ENCODE results near the gene MITD1. TPM values are rescaled to one million over a fixed set of nuclear protein-coding genes. Genes with fewer than 3 reads are reported as not detected.

MITD1 gene
- total RNA-seq, 2 donors from 2014 or later, result 4.9 to 15.8 TPM

DNA sequence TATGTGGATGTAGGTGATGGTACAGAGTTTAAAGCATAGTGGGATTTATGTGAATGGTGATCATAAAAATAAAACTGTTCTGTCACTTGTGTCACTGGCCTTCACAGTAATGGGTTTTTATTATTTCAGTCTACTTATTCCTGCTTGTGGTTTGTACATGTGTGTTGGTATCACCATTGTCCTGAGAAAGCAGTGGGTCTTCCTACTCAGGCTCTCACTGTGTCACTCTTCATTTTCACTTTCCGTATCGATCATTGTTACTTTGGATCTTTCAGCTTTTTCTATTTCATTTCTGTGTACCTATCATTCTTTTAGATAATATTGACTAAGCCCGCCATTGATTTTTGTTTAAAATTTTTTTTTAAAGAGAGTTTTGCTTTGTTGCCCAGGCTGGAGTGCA is 7.5 kb upstream of the MITD1 start:
- intact Hi-C loops (cut with DNase I), result no loop called here
- WGBS, 2 donors, result 89 to 100% methylated on average over 3 of the region's 3 CpGs

DNA sequence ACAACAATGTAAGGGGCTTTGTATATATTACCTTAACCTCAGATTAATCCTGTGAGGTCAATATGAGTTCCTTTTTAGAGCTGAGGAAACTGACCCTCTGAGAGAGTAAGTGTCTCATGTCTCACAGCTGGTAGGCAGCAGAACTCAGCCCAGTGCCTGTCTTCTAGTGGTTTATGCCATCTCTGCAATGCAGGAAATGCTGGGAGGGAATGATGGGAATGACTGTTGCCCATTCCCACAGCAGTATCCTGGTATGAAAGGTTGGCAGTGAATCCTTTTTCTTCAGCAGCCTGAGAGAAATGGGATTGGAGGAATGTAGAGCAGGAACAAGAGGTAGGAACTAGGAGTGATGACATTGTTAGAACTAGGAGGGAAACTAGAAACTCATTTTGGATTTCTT is 6.2 kb upstream of the MITD1 start:
- Histone ChIP-seq H3K9me3 (no peaks in the 10 kb centered on the region), H3K27ac (no peak overlapping the region), H3K4me3 (no peak overlapping the region), H3K36me3 (replicated peaks in 1 of 2; ENCODE audit: insufficient read depth in 1 of 2, low read depth in 2 of 2) (peaks cover 0 to 2% of the 10 kb centered on the region in 2 donors), H3K4me1 (peaks cover 16% of the 10 kb centered on the region), H3K27me3 (no peaks in the 10 kb centered on the region)
- no peak for TF ChIP-seq POLR2A (IDR thresholded peaks at IDR 0.05)
- TF ChIP-seq, protein P1, sequence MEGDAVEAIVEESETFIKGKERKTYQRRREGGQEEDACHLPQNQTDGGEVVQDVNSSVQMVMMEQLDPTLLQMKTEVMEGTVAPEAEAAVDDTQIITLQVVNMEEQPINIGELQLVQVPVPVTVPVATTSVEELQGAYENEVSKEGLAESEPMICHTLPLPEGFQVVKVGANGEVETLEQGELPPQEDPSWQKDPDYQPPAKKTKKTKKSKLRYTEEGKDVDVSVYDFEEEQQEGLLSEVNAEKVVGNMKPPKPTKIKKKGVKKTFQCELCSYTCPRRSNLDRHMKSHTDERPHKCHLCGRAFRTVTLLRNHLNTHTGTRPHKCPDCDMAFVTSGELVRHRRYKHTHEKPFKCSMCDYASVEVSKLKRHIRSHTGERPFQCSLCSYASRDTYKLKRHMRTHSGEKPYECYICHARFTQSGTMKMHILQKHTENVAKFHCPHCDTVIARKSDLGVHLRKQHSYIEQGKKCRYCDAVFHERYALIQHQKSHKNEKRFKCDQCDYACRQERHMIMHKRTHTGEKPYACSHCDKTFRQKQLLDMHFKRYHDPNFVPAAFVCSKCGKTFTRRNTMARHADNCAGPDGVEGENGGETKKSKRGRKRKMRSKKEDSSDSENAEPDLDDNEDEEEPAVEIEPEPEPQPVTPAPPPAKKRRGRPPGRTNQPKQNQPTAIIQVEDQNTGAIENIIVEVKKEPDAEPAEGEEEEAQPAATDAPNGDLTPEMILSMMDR (IDR thresholded peaks at IDR 0.05), result no peak
- DNase-seq, result no peak
- intact Hi-C loops (cut with DNase I), result no loop called here
- ATAC-seq, result no peak

More for the DNA sequence above, 7.5 kb upstream of the MITD1 start:
- Histone ChIP-seq H3K9me3 (no peaks in the 10 kb centered on the region), H3K4me1 (peaks cover 4% of the 10 kb centered on the region), H3K27ac (no peak overlapping the region), H3K4me3 (no peak overlapping the region), H3K36me3 (replicated peaks in 1 of 2; ENCODE audit: insufficient read depth in 1 of 2, low read depth in 2 of 2) (peaks cover 0 to 2% of the 10 kb centered on the region in 2 donors), H3K27me3 (no peaks in the 10 kb centered on the region)
- DNase-seq (no peak), ATAC-seq (no peak)
- TF ChIP-seq, protein P1 (IDR thresholded peaks at IDR 0.05), result no peak
- TF ChIP-seq POLR2A (IDR thresholded peaks at IDR 0.05), result no peak

DNA sequence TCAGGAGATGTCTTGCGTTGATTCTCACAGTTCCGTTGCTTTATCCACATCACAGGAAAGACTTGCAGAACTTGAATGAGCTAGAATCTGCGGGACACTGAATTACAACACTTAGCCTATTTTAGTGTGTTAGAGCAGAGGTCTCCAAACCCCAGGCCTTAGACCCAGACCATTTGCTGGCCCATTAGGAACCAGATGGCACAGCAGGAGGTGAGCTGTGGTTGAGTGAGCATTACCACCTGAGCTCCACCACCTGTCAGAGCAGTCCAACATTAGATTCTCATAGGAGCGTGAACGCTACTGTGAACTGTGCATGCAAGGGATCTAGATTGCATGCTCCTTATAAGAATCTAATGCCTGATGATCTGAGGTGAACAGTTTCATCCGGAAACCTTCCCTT is 4.0 kb upstream of the MITD1 start:
- ATAC-seq, result no peak
- Histone ChIP-seq H3K4me3 (no peak overlapping the region), H3K4me1 (peaks cover 27% of the 10 kb centered on the region), H3K9me3 (no peaks in the 10 kb centered on the region), H3K27ac (no peak overlapping the region), H3K36me3 (replicated peaks in 1 of 2; ENCODE audit: insufficient read depth in 1 of 2, low read depth in 2 of 2) (peaks cover 0 to 2% of the 10 kb centered on the region in 2 donors), H3K27me3 (no peaks in the 10 kb centered on the region)
- DNase-seq, result no peak
- WGBS, 2 donors, result 92 to 93% methylated on average over 6 of the region's 6 CpGs
- TF ChIP-seq, protein P1 (IDR thresholded peaks at IDR 0.05), result no peak
- no peak for TF ChIP-seq POLR2A (IDR thresholded peaks at IDR 0.05)
- intact Hi-C loops (cut with DNase I), result no loop called here

DNA sequence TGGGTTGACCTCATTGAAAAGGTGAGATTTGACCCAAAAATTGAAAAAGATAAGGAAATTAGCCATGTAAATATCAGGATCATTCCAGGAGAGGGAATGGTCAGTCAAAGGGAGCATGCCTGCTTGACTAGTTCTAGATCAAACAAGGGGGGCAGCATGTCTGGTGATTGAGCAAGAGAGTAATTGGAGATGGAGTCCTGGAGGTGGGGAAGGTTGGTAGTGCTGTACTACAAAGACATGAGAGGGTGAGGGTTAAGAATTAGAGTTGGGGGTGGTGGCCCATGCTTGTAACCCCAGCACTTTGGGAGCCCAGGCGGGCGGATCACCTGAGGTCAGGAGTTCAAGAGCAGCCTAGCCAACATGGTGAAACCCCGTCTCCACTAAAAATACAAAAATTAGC is 2.2 kb upstream of the MITD1 start:
- Histone ChIP-seq H3K27me3 (no peaks in the 10 kb centered on the region), H3K36me3 (replicated peaks in 1 of 2; ENCODE audit: insufficient read depth in 1 of 2, low read depth in 2 of 2) (no peaks in the 10 kb centered on the region), H3K9me3 (no peaks in the 10 kb centered on the region), H3K4me1 (peaks cover 41% of the 10 kb centered on the region), H3K4me3 (no peak overlapping the region), H3K27ac (no peak overlapping the region)
- ATAC-seq, result no peak
- 91 to 97% methylated on average over 3 of the region's 3 CpGs for WGBS, 2 donors
- DNase-seq, result no peak
- intact Hi-C loops (cut with DNase I), result no loop called here
- TF ChIP-seq, protein P1 (IDR thresholded peaks at IDR 0.05), result no peak
- no peak for TF ChIP-seq POLR2A (IDR thresholded peaks at IDR 0.05)

DNA sequence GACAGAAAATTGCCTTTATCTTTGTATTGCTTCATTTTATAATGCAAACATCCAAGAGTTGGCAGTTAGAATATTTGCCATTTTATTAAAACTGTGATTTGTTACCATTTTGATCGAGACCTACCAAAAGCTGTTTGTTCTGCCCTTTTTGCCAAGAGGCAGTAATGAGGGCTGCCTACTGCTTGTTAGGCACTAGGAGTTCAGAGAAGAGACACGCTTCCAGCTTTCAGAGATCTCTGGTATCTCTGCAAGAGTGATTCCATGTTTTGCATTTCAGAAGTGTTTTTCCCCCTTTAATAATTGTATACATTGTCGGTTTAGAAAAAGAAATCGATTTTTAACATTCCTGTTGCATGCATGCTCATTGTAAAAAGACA is 754 bp upstream of the MITD1 start:
- no peak for DNase-seq
- Histone ChIP-seq H3K36me3 (replicated peaks in 1 of 2; ENCODE audit: insufficient read depth in 1 of 2, low read depth in 2 of 2) (no peaks in the 10 kb centered on the region), H3K4me1 (peaks cover 41% of the 10 kb centered on the region), H3K4me3 (peak overlapping the region; percentile 35 to 82), H3K9me3 (no peaks in the 10 kb centered on the region), H3K27me3 (no peaks in the 10 kb centered on the region), H3K27ac (peak overlapping the region in 3 of 4 donors; percentile 53 to 85 (median 71))
- WGBS, 2 donors, result 2% methylated on average over 4 of the region's 4 CpGs
- intact Hi-C loops (cut with DNase I), result no loop called here
- ATAC-seq, result no peak
- TF ChIP-seq POLR2A (IDR thresholded peaks at IDR 0.05), result no peak
- TF ChIP-seq, protein P1 (IDR thresholded peaks at IDR 0.05), result no peak
